ENCODE data around the gene MCOLN2.
"Not testable (repeated sequence)": the region's sequence is repeated elsewhere in the genome, so short reads cannot be mapped to it uniquely, and the experiment has no call there.

MCOLN2 gene

DNA sequence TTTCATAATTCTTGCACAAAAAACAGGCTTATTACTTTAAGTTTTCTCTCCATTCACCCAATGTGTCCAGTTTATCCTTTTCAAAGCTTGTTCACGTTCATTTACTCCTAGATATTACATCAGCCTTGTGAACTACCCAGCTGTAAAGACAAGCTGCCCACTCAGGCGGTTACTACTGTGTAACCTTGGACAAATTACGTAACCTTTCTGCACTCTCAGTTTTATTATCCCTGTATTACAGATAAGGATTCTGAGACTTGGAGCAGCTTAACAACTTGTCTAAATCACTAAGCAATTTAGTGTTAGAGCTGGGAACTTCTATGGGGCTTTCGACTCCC is 83.4 kb downstream of the MCOLN2 start:
- TF ChIP-seq, protein P1, sequence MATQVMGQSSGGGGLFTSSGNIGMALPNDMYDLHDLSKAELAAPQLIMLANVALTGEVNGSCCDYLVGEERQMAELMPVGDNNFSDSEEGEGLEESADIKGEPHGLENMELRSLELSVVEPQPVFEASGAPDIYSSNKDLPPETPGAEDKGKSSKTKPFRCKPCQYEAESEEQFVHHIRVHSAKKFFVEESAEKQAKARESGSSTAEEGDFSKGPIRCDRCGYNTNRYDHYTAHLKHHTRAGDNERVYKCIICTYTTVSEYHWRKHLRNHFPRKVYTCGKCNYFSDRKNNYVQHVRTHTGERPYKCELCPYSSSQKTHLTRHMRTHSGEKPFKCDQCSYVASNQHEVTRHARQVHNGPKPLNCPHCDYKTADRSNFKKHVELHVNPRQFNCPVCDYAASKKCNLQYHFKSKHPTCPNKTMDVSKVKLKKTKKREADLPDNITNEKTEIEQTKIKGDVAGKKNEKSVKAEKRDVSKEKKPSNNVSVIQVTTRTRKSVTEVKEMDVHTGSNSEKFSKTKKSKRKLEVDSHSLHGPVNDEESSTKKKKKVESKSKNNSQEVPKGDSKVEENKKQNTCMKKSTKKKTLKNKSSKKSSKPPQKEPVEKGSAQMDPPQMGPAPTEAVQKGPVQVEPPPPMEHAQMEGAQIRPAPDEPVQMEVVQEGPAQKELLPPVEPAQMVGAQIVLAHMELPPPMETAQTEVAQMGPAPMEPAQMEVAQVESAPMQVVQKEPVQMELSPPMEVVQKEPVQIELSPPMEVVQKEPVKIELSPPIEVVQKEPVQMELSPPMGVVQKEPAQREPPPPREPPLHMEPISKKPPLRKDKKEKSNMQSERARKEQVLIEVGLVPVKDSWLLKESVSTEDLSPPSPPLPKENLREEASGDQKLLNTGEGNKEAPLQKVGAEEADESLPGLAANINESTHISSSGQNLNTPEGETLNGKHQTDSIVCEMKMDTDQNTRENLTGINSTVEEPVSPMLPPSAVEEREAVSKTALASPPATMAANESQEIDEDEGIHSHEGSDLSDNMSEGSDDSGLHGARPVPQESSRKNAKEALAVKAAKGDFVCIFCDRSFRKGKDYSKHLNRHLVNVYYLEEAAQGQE (IDR thresholded peaks at IDR 0.05; ENCODE audit: insufficient replicate concordance, low read depth), result no peak
- TF ChIP-seq, protein P2, sequence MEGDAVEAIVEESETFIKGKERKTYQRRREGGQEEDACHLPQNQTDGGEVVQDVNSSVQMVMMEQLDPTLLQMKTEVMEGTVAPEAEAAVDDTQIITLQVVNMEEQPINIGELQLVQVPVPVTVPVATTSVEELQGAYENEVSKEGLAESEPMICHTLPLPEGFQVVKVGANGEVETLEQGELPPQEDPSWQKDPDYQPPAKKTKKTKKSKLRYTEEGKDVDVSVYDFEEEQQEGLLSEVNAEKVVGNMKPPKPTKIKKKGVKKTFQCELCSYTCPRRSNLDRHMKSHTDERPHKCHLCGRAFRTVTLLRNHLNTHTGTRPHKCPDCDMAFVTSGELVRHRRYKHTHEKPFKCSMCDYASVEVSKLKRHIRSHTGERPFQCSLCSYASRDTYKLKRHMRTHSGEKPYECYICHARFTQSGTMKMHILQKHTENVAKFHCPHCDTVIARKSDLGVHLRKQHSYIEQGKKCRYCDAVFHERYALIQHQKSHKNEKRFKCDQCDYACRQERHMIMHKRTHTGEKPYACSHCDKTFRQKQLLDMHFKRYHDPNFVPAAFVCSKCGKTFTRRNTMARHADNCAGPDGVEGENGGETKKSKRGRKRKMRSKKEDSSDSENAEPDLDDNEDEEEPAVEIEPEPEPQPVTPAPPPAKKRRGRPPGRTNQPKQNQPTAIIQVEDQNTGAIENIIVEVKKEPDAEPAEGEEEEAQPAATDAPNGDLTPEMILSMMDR (IDR thresholded peaks at IDR 0.05; ENCODE audit: insufficient read depth, low read length), result no peak
- Histone ChIP-seq H3K27me3 (ENCODE audit: insufficient read depth, poor library complexity, severe bottlenecking) (no peaks in the 10 kb centered on the region), H3K27ac (replicated peaks) (no peak overlapping the region), H3K4me3 (replicated peaks; ENCODE audit: insufficient read depth, low read length) (no peak overlapping the region)
- DNase-seq (ENCODE audit: low read depth in 1 of 2, low spot score in 1 of 2), result peak in 1 of 2 experiments; percentile 7

DNA sequence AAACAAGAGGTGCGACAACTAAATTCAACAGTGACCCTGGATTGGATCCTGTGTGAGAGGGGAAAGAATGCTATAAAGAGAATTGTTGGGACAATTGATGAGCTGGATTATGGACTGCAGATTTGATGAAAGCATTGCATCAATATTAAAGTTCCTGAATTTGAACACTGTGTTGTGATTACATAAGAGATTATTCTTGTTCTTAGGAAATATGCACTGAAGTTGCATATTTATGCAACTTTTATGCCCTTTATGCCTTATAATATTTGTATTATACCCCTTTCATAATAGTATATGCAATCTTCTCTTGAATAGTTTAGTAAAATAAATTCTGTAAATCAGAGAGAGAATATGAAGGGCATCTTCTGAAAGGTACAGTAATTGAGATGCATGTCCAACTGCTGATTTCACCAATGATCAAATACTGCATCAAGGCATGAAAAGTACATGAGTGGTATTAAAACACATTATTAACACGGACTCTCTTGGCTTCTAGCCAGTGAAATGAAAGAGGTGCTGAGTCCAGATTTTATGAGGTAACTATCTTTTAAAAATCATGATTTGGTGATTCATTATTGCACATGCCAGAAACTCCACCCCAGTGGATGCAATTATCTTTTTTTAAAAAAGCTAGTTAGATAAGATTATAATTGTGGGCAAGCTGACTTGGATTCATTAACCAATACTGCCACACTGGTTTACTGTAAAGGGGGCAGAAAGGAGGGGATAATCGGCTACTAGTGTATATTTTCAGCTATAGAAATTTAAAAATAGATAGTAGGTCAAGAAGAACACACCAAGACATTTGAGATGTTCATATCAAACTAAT is 84.0 kb downstream of the MCOLN2 start:
- no peaks in the 10 kb centered on the region for H3K27me3 ChIP-seq (ENCODE audit: insufficient read depth, poor library complexity, severe bottlenecking)
- no peak for DNase-seq (ENCODE audit: low read depth in 1 of 2, low spot score in 1 of 2)
- TF ChIP-seq, protein P1 (IDR thresholded peaks at IDR 0.05; ENCODE audit: insufficient replicate concordance, low read depth), result no peak
- TF ChIP-seq POLR2AphosphoS5 (IDR thresholded peaks at IDR 0.05; ENCODE audit: low read depth), result no peak
- TF ChIP-seq SPI1 (IDR thresholded peaks at IDR 0.05; ENCODE audit: borderline replicate concordance, low read depth), result no peak
- no peak for TF ChIP-seq GABPA (IDR thresholded peaks at IDR 0.05; ENCODE audit: low read depth)
- TF ChIP-seq, protein P2 (IDR thresholded peaks at IDR 0.05; ENCODE audit: insufficient read depth, low read length), result no peak
- no peak overlapping the region for H3K27ac ChIP-seq (replicated peaks)
- H3K4me3 ChIP-seq (replicated peaks; ENCODE audit: insufficient read depth, low read length), result no peak overlapping the region

DNA sequence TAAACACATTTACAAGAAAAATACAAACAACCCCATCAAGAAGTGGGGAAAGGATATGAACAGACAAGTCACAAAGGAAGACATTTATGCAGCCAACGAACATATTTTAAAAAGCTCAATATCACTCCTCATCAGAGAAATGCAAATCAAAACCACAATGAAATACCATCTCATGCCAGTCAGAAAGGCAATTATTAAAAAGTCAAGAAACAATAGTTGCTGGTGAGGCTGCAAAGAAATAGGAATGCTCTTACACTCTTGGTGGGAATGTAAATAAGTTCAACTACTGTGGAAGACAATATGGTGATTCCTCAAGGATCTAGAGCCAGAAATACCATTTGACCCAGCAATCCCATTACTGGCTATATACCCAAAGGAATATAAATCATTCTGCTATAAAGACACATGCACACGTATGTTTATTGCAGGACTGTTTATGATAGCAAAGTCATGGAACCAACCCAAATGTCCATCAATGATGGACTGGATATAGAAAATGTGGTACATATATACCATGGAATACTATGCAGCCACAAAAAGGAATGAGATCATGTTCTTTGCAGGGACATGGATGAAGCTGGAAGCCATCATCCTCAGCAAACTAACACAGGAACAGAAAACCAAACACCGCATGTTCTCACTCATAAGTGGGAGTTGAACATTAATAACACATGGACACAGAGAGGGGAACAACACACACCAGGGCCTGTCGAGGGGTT is 88.0 kb downstream of the MCOLN2 start:
- H3K4me3 ChIP-seq (replicated peaks; ENCODE audit: insufficient read depth, low read length); H3K27me3 ChIP-seq (ENCODE audit: insufficient read depth, poor library complexity, severe bottlenecking); H3K27ac ChIP-seq (replicated peaks); DNase-seq (ENCODE audit: low read depth in 1 of 2, low spot score in 1 of 2): not testable (repeated sequence)

DNA sequence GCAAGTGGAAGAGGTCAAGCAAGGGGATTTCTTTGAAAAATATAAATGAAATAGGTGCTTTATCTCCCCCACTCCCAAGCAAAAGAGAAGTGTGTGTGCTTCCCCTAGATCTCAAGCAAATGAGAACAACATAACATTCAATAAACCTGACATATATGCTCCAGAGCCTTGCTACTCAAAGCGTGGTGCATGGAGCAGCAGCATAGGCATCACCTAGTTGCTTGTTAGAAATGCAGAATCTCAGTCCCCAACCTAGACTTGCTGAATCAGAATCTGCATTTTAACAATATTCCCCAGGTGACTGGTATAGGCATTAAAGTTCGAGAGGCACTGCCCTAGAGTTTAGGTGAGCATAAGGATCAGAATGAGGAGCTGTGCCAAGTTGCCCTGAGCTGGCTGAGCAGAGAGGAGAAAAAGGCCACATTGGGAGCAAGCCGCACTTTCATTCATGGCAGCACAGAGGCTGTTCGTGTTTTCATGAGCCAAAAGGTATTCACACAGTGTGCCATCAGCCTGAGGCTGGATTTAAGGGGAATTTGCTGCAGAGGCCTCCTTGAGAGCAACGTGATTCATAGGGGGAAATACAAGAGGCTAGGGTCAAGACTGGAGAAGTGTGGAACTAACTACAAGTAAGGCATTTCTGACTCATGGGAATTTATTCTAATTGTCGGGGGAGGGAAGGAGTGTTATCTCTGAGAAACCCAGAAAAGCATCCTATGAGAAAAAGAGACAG is 89.7 kb downstream of the MCOLN2 start:
- Histone ChIP-seq H3K27me3 (ENCODE audit: insufficient read depth, poor library complexity, severe bottlenecking) (no peaks in the 10 kb centered on the region), H3K4me3 (replicated peaks; ENCODE audit: insufficient read depth, low read length) (no peak overlapping the region), H3K27ac (replicated peaks) (no peak overlapping the region)
- no peak for TF ChIP-seq GABPA (IDR thresholded peaks at IDR 0.05; ENCODE audit: low read depth)
- no peak for TF ChIP-seq POLR2AphosphoS5 (IDR thresholded peaks at IDR 0.05; ENCODE audit: low read depth)
- no peak for TF ChIP-seq SPI1 (IDR thresholded peaks at IDR 0.05; ENCODE audit: borderline replicate concordance, low read depth)
- TF ChIP-seq, protein P2 (IDR thresholded peaks at IDR 0.05; ENCODE audit: insufficient read depth, low read length), result no peak
- TF ChIP-seq, protein P1 (IDR thresholded peaks at IDR 0.05; ENCODE audit: insufficient replicate concordance, low read depth), result no peak
- DNase-seq (ENCODE audit: low read depth in 1 of 2, low spot score in 1 of 2), result no peak

DNA sequence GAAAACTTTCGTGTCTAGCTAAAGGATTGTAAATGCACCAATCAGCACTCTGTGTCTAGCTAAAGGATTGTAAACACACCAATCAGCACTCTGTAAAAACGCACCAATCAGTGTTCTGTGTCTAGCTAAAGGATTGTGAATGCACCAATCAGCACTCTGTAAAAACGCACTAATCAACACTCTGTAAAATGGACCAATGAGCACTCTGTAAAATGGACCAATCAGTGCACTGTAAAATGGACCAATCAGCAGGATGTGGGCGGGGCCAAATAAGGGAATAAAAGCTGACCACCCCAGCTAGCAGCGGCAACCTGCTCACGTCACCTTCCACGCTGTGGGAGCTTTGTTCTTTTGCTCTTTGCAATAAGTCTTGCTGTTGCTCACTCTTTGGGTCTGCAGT is 94.2 kb downstream of the MCOLN2 start:
- not testable (repeated sequence) for H3K27ac ChIP-seq (replicated peaks); DNase-seq (ENCODE audit: low read depth in 1 of 2, low spot score in 1 of 2); H3K4me3 ChIP-seq (replicated peaks; ENCODE audit: insufficient read depth, low read length); H3K27me3 ChIP-seq (ENCODE audit: insufficient read depth, poor library complexity, severe bottlenecking)
